Fibroblast of skin of left biceps (primary cell): Measurements from ENCODE around the gene HBM.
"Not testable (repeated sequence)": the region's sequence is repeated elsewhere in the genome, so short reads cannot be mapped to it uniquely, and the experiment has no call there.

ENCODE experiments used
- DNase-seq, 2 experiments: peaks; one replicate each; pipeline ENCODE4 v3.0.0-alpha.2; 2013; ENCODE audit warnings: low read depth in 2 of 2

The HBM gene

DNA sequence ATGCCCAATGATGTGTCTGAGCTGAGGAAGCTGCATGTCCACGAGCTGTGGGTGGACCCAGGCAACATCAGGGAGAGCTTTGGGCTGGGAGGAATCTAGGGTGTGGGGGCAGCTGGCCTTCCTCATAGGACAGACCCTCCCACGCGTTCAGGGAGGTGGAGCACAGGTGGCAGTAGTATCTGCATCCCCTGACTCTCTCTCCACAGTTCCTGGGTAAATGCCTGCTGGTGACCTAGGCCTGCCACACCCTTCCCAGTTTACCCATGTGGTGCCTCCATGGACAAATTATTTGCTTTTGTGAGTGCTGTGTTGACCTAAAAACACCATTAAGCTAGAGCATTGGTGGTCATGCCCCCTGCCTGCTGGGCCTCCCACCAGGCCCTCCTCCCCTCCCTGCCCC, 3.2 kb downstream of the HBM start:
- no peak for DNase-seq

DNA sequence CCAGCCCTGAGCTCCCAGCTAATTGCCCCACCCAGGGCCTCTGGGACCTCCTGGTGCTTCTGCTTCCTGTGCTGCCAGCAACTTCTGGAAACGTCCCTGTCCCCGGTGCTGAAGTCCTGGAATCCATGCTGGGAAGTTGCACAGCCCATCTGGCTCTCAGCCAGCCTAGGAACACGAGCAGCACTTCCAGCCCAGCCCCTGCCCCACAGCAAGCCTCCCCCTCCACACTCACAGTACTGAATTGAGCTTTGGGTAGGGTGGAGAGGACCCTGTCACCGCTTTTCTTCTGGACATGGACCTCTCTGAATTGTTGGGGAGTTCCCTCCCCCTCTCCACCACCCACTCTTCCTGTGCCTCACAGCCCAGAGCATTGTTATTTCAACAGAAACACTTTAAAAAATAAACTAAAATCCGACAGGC, 4.3 kb downstream of the HBM start:
- not testable (repeated sequence) for DNase-seq

DNA sequence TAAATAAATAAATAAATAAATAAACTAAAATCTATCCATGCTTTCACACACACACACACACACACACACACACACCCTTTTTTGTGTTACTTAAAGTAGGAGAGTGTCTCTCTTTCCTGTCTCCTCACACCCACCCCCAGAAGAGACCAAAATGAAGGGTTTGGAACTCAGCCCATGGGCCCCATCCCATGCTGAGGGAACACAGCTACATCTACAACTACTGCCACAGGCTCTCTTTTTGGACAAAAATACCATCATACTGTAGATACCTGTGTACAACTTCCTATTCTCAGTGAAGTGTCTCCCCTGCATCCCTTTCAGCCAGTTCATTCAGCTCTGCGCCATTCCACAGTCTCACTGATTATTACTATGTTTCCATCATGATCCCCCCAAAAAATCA, 5.0 kb downstream of the HBM start:
- no peak for DNase-seq

DNA sequence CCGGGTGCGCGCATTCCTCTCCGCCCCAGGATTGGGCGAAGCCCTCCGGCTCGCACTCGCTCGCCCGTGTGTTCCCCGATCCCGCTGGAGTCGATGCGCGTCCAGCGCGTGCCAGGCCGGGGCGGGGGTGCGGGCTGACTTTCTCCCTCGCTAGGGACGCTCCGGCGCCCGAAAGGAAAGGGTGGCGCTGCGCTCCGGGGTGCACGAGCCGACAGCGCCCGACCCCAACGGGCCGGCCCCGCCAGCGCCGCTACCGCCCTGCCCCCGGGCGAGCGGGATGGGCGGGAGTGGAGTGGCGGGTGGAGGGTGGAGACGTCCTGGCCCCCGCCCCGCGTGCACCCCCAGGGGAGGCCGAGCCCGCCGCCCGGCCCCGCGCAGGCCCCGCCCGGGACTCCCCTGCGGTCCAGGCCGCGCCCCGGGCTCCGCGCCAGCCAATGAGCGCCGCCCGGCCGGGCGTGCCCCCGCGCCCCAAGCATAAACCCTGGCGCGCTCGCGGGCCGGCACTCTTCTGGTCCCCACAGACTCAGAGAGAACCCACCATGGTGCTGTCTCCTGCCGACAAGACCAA, 6.7 kb downstream of the HBM start, which contains the start of gene HBA2:
HBA2 (plus strand) TSS at position 503 of the 568 bp plus-strand sequence; CDS start at position 540, 37 bp downstream.
- not testable (repeated sequence) for DNase-seq

DNA sequence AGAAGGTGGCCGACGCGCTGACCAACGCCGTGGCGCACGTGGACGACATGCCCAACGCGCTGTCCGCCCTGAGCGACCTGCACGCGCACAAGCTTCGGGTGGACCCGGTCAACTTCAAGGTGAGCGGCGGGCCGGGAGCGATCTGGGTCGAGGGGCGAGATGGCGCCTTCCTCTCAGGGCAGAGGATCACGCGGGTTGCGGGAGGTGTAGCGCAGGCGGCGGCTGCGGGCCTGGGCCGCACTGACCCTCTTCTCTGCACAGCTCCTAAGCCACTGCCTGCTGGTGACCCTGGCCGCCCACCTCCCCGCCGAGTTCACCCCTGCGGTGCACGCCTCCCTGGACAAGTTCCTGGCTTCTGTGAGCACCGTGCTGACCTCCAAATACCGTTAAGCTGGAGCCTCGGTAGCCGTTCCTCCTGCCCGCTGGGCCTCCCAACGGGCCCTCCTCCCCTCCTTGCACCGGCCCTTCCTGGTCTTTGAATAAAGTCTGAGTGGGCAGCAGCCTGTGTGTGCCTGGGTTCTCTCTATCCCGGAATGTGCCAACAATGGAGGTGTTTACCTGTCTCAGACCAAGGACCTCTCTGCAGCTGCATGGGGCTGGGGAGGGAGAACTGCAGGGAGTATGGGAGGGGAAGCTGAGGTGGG, 7.6 kb downstream of the HBM start:
- DNase-seq: not testable (repeated sequence)

DNA sequence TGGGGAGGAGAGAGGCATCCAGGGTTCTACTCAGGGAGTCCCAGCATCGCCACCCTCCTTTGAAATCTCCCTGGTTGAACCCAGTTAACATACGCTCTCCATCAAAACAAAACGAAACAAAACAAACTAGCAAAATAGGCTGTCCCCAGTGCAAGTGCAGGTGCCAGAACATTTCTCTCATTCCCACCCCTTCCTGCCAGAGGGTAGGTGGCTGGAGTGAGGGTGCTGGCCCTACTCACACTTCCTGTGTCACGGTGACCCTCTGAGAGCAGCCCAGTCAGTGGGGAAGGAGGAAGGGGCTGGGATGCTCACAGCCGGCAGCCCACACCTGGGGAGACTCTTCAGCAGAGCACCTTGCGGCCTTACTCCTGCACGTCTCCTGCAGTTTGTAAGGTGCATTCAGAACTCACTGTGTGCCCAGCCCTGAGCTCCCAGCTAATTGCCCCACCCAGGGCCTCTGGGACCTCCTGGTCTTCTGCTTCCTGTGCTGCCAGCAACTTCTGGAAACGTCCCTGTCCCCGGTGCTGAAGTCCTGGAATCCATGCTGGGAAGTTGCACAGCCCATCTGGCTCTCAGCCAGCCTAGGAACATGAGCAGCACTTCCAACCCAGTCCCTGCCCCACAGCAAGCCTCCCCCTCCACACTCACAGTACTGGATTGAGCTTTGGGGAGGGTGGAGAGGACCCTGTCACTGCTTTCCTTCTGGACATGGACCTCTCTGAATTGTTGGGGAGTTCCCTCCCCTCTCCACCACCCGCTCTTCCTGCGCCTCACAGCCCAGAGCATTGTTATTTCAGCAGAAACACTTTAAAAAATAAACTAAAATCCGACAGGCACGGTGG, 8.4 kb downstream of the HBM start:
- not testable (repeated sequence) for DNase-seq

DNA sequence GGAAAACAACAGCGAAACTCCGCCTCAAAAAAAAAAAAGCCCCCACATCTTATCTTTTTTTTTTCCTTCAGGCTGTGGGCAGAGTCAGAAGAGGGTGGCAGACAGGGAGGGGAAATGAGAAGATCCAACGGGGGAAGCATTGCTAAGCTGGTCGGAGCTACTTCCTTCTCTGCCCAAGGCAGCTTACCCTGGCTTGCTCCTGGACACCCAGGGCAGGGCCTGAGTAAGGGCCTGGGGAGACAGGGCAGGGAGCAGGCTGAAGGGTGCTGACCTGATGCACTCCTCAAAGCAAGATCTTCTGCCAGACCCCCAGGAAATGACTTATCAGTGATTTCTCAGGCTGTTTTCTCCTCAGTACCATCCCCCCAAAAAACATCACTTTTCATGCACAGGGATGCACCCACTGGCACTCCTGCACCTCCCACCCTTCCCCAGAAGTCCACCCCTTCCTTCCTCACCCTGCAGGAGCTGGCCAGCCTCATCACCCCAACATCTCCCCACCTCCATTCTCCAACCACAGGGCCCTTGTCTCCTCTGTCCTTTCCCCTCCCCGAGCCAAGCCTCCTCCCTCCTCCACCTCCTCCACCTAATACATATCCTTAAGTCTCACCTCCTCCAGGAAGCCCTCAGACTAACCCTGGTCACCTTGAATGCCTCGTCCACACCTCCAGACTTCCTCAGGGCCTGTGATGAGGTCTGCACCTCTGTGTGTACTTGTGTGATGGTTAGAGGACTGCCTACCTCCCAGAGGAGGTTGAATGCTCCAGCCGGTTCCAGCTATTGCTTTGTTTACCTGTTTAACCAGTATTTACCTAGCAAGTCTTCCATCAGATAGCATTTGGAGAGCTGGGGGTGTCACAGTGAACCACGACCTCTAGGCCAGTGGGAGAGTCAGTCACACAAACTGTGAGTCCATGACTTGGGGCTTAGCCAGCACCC, 9.5 kb downstream of the HBM start:
- DNase-seq: no peak

DNA sequence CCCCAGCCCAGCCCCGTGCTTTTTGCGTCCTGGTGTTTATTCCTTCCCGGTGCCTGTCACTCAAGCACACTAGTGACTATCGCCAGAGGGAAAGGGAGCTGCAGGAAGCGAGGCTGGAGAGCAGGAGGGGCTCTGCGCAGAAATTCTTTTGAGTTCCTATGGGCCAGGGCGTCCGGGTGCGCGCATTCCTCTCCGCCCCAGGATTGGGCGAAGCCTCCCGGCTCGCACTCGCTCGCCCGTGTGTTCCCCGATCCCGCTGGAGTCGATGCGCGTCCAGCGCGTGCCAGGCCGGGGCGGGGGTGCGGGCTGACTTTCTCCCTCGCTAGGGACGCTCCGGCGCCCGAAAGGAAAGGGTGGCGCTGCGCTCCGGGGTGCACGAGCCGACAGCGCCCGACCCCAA, 10.2 kb downstream of the HBM start:
- not testable (repeated sequence) for DNase-seq

DNA sequence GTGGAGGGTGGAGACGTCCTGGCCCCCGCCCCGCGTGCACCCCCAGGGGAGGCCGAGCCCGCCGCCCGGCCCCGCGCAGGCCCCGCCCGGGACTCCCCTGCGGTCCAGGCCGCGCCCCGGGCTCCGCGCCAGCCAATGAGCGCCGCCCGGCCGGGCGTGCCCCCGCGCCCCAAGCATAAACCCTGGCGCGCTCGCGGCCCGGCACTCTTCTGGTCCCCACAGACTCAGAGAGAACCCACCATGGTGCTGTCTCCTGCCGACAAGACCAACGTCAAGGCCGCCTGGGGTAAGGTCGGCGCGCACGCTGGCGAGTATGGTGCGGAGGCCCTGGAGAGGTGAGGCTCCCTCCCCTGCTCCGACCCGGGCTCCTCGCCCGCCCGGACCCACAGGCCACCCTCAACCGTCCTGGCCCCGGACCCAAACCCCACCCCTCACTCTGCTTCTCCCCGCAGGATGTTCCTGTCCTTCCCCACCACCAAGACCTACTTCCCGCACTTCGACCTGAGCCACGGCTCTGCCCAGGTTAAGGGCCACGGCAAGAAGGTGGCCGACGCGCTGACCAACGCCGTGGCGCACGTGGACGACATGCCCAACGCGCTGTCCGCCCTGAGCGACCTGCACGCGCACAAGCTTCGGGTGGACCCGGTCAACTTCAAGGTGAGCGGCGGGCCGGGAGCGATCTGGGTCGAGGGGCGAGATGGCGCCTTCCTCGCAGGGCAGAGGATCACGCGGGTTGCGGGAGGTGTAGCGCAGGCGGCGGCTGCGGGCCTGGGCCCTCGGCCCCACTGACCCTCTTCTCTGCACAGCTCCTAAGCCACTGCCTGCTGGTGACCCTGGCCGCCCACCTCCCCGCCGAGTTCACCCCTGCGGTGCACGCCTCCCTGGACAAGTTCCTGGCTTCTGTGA, 11.0 kb downstream of the HBM start, which contains the start of gene HBA1:
HBA1 (plus strand) TSS at position 204 of the 906 bp plus-strand sequence; CDS start at position 241, 37 bp downstream.
- DNase-seq: not testable (repeated sequence)

DNA sequence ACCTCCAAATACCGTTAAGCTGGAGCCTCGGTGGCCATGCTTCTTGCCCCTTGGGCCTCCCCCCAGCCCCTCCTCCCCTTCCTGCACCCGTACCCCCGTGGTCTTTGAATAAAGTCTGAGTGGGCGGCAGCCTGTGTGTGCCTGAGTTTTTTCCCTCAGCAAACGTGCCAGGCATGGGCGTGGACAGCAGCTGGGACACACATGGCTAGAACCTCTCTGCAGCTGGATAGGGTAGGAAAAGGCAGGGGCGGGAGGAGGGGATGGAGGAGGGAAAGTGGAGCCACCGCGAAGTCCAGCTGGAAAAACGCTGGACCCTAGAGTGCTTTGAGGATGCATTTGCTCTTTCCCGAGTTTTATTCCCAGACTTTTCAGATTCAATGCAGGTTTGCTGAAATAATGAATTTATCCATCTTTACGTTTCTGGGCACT, 11.6 kb downstream of the HBM start:
- DNase-seq: no peak

DNA sequence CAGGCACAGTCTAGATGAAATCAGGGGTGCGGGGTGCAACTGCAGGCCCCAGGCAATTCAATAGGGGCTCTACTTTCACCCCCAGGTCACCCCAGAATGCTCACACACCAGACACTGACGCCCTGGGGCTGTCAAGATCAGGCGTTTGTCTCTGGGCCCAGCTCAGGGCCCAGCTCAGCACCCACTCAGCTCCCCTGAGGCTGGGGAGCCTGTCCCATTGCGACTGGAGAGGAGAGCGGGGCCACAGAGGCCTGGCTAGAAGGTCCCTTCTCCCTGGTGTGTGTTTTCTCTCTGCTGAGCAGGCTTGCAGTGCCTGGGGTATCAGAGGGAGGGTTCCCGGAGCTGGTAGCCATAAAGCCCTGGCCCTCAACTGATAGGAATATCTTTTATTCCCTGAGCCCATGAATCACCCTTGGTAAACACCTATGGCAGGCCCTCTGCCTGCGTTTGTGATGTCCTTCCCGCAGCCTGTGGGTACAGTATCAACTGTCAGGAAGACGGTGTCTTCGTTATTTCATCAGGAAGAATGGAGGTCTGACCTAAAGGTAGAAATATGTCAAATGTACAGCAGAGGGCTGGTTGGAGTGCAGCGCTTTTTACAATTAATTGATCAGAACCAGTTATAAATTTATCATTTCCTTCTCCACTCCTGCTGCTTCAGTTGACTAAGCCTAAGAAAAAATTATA, 12.3 kb downstream of the HBM start:
- no peak for DNase-seq

DNA sequence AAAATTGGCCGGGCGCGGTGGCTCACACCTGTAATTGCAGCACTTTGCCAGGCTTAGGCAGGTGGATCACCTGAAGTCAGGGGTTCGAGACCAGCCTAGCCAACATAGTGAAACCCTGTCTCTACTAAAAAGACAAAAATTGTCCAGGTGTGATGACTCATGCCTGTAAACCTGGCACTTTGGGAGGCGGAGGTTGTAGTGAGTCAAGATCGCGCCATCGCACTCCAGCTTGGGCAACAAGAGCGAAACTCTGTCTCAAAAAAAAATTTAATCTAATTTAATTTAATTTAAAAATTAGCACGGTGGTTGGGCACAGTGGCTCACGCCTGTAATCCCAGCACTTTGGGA, 12.9 kb downstream of the HBM start:
- DNase-seq: no peak

DNA sequence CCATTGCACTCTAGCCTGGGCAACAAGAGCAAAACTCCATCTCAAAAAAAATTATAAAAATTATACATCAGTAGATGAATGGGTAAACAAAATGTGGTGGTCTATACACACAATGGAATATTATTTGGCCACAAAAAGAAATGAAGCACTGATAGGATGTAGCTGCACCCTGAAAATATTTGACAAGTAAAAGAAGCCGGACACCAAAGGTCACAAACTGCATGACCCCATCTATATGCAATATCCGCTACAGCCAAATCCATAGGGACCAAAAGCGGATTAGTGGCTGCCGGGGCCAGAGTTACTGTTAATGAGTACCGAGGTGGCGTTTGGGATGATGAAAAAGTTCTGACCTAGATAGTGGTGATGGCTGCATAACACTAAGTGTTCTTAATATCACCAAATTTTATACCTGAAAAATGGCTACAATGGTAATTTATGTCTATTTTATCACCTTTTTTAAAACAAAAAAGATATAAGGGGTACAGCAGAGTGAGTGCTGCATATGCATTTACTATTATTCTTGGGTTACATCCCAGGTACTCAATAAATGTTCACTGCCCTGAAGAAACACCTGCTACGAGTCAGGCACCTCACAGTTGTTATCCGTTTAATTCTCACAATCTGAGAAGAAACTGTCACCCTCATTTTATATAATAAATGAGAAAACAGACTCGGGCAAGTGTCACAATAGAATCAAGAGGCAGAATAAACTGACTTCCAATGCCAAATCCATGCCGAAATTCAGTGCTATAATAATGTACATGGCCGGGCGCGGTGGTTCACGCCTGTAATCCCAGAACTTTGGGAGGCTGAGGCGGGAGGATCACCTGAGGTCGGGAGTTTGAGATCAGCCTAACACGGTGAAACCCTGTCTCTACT, 13.7 kb downstream of the HBM start:
- no peak for DNase-seq

DNA sequence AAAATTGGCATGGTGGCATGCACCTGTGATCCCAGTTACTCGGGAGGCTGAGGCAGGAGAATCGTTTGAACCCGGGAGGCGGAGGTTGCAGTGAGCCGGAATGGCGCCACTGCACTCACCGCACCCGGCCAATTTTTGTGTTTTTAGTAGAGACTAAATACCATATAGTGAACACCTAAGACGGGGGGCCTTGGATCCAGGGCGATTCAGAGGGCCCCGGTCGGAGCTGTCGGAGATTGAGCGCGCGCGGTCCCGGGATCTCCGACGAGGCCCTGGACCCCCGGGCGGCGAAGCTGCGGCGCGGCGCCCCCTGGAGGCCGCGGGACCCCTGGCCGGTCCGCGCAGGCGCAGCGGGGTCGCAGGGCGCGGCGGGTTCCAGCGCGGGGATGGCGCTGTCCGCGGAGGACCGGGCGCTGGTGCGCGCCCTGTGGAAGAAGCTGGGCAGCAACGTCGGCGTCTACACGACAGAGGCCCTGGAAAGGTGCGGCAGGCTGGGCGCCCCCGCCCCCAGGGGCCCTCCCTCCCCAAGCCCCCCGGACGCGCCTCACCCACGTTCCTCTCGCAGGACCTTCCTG, 14.4 kb downstream of the HBM start, which contains the start of gene HBQ1:
HBQ1 (plus strand) TSS at position 359 of the 575 bp plus-strand sequence; CDS start at position 387, 28 bp downstream.
- no peak for DNase-seq

DNA sequence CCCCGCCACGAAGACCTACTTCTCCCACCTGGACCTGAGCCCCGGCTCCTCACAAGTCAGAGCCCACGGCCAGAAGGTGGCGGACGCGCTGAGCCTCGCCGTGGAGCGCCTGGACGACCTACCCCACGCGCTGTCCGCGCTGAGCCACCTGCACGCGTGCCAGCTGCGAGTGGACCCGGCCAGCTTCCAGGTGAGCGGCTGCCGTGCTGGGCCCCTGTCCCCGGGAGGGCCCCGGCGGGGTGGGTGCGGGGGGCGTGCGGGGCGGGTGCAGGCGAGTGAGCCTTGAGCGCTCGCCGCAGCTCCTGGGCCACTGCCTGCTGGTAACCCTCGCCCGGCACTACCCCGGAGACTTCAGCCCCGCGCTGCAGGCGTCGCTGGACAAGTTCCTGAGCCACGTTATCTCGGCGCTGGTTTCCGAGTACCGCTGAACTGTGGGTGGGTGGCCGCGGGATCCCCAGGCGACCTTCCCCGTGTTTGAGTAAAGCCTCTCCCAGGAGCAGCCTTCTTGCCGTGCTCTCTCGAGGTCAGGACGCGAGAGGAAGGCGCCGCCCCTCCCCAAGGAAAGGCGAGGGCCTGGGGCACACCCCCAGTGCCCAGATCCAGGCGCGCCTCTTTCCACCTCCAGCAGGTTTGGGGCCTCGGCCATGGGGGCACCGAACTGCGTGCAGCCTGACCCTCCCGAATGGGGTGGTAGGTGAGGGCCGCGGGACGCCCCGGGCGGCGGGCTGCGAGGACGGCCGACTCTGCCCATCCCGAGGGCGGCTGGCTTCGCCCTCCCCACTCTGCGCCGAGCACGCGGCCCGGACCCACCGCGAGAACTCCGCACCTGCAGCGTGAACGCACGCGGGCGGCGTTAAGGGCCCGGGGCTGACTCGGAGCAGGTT, 15.1 kb downstream of the HBM start:
- DNase-seq: no peak

DNA sequence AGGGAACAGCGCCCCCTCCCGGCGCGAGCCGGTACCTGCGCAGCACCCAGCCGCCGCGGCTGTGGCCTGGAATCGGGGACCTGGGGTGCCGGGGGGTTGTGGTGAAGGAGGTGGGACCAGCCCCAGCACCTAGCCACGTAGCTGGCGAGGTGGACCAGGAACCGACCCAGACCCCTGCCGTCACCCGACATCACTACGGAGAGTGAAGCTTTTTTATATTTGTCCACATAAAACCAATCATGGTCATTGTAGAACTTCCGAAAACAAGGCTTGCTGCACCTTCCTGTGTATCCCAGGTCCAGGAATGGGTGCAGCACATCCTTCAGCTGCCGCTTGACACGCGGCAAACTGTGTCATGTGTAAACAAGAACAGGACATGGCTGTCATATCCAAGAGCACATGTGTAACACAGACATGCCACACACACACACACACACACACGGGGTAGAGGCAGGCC, 15.8 kb downstream of the HBM start:
- DNase-seq: no peak

DNA sequence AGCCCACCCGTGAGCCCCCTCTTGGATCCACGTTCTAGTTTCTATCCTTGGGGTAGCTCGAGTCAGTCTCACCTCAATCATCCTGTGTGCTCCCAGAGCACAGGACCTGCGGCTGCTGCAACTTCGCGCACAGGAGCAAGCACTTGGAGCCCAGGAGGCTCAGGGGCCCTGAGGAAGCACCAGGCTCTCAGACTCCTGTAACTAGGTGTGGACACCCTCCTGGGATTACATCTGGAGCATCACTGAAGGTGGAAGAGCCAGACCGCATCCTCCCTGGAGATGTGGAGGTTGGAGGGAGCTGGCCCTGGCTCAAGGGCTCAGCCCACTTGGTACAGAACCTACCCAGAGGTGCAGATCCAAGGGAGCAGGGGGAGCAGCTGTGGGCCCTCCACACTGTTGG, 17.2 kb downstream of the HBM start:
- DNase-seq: no peak
